OCI-LY1 (cell line): Measurements from ENCODE around the gene IRX4.

Experiments used
- H2AFZ ChIP-seq: fragments of 200-600 bp; sonication (generic), shearing (Covaris generic); 2 replicates; pipeline ENCODE4 v1.6.0; 2014; ENCODE audit warnings: antibody characterized with exemption, mild to moderate bottlenecking, low read length
- H3F3A ChIP-seq: fragments of 200-600 bp; sonication (generic), shearing (Covaris generic); 2 replicates; pipeline ENCODE4 v1.6.0; 2014; ENCODE audit warnings: mild to moderate bottlenecking, antibody characterized with exemption, low read length, moderate library complexity; ENCODE audit not compliant: insufficient read depth
- H3K27ac ChIP-seq: fragments of 200-600 bp; sonication (generic); 2 replicates; pipeline ENCODE4 v1.5.1; 2014; ENCODE audit warnings: low read length, mixed run types, mild to moderate bottlenecking, low read depth; ENCODE audit not compliant: poor library complexity, severe bottlenecking
- H3K27me3 ChIP-seq: fragments of 200-600 bp; sonication (generic); 2 replicates; pipeline ENCODE4 v1.6.0; 2014; ENCODE audit warnings: antibody characterized with exemption, mild to moderate bottlenecking, low read length, moderate library complexity; ENCODE audit not compliant: insufficient read depth
- H3K36me3 ChIP-seq: fragments of 200-600 bp; sonication (generic); 2 replicates; pipeline ENCODE4 v1.6.1; 2014; ENCODE audit warnings: mild to moderate bottlenecking, antibody characterized with exemption, low read length, moderate library complexity, mixed read lengths; ENCODE audit not compliant: insufficient read depth
- H3K4me1 ChIP-seq: fragments of 200-600 bp; sonication (generic); 2 replicates; pipeline ENCODE4 v1.5.1; 2014; ENCODE audit warnings: mild to moderate bottlenecking, low read length, moderate library complexity; ENCODE audit not compliant: insufficient read depth, severe bottlenecking
- H3K4me2 ChIP-seq: fragments of 200-600 bp; sonication (generic), shearing (Covaris generic); 2 replicates; pipeline ENCODE4 v1.6.1; 2014; ENCODE audit warnings: low read length
- H3K4me3 ChIP-seq: fragments of 200-600 bp; sonication (generic); 2 replicates; pipeline ENCODE4 v1.5.1; 2014; ENCODE audit warnings: low read length, low read depth, mild to moderate bottlenecking, mixed read lengths; ENCODE audit not compliant: poor library complexity, severe bottlenecking
- H3K79me2 ChIP-seq: fragments of 200-600 bp; shearing (Covaris generic); 2 replicates; pipeline ENCODE4 v1.6.1; 2016; ENCODE audit warnings: mixed run types, low read length, mixed read lengths; ENCODE audit not compliant: insufficient read depth
- H3K9ac ChIP-seq: fragments of 200-600 bp; sonication (generic), shearing (Covaris generic); 2 replicates; pipeline ENCODE4 v1.6.1; 2014; ENCODE audit warnings: mild to moderate bottlenecking, low read length, mixed read lengths
- H3K9me2 ChIP-seq: fragments of 200-600 bp; sonication (generic), shearing (Covaris generic); 2 replicates; pipeline ENCODE4 v1.6.1; 2014; ENCODE audit warnings: low read depth, mild to moderate bottlenecking, low read length, mixed read lengths
- H3K9me3 ChIP-seq: fragments of 200-600 bp; shearing (Covaris generic); 2 replicates; pipeline ENCODE4 v1.6.1; 2014; ENCODE audit warnings: low read length, mixed read lengths
- H4K20me1 ChIP-seq: fragments of 200-600 bp; sonication (generic), shearing (Covaris generic); 2 replicates; pipeline ENCODE4 v1.6.0; 2016; ENCODE audit warnings: mild to moderate bottlenecking, low read length; ENCODE audit not compliant: insufficient read depth
- EZH2 ChIP-seq: fragments of 200-600 bp; sonication (generic), shearing (Covaris generic); IDR thresholded peaks from 2 replicates; pipeline ENCODE4 v1.8.0; 2017; ENCODE audit warnings: borderline replicate concordance, mixed run types, mild to moderate bottlenecking, antibody characterized with exemption, low read length, moderate library complexity, mixed read lengths
- TF ChIP-seq, protein P1 (sequence below): fragments of 200-600 bp; sonication (generic), shearing (Covaris generic); IDR thresholded peaks from 2 replicates; pipeline ENCODE4 v1.5.1; 2017; ENCODE audit warnings: mild to moderate bottlenecking, antibody characterized with exemption, low read length, moderate library complexity, mixed read lengths

Gene IRX4

GRCh38 chr5:1832511-1833250, 50.0 kb downstream of the IRX4 start:
- Histone ChIP-seq H3K4me2 (no peak overlapping the region), H3K27me3 (no peaks in the 10 kb centered on the region), H4K20me1 (no peaks in the 10 kb centered on the region), H3K36me3 (peaks cover 4% of the 10 kb centered on the region; the same call in 1 of the 2 replicates), H3F3A (no peaks in the 10 kb centered on the region), H3K9me2 (no peaks in the 10 kb centered on the region), H3K4me3 (no peak overlapping the region), H3K9me3 (no peaks in the 10 kb centered on the region), H3K79me2 (no peaks in the 10 kb centered on the region), H3K9ac (no peak overlapping the region), H3K27ac (peak overlapping the region; percentile 2), H3K4me1 (peaks cover 14% of the 10 kb centered on the region), H2AFZ (no peak overlapping the region)
- TF ChIP-seq EZH2 = no peak
- TF ChIP-seq, protein P1, sequence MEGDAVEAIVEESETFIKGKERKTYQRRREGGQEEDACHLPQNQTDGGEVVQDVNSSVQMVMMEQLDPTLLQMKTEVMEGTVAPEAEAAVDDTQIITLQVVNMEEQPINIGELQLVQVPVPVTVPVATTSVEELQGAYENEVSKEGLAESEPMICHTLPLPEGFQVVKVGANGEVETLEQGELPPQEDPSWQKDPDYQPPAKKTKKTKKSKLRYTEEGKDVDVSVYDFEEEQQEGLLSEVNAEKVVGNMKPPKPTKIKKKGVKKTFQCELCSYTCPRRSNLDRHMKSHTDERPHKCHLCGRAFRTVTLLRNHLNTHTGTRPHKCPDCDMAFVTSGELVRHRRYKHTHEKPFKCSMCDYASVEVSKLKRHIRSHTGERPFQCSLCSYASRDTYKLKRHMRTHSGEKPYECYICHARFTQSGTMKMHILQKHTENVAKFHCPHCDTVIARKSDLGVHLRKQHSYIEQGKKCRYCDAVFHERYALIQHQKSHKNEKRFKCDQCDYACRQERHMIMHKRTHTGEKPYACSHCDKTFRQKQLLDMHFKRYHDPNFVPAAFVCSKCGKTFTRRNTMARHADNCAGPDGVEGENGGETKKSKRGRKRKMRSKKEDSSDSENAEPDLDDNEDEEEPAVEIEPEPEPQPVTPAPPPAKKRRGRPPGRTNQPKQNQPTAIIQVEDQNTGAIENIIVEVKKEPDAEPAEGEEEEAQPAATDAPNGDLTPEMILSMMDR = no peak

GRCh38 chr5:1831677-1832313, 50.9 kb downstream of the IRX4 start:
- H4K20me1 ChIP-seq = no peaks in the 10 kb centered on the region
- peaks cover 14% of the 10 kb centered on the region for H3K4me1 ChIP-seq
- H3K9me3 ChIP-seq = no peaks in the 10 kb centered on the region
- H3K4me2 ChIP-seq = no peak overlapping the region
- H2AFZ ChIP-seq = no peak overlapping the region
- no peaks in the 10 kb centered on the region for H3K27me3 ChIP-seq
- H3K4me3 ChIP-seq = no peak overlapping the region
- no peaks in the 10 kb centered on the region for H3K79me2 ChIP-seq
- no peaks in the 10 kb centered on the region for H3K9me2 ChIP-seq
- peak overlapping the region; percentile 2 for H3K27ac ChIP-seq
- no peaks in the 10 kb centered on the region for H3F3A ChIP-seq
- peaks cover 13% of the 10 kb centered on the region for H3K36me3 ChIP-seq
- TF ChIP-seq, protein P1 = no peak
- TF ChIP-seq EZH2 = no peak
- H3K9ac ChIP-seq = no peak overlapping the region

- H3K27ac ChIP-seq = no peak overlapping the region
- H3K9me2 ChIP-seq = no peaks in the 10 kb centered on the region
- TF ChIP-seq, protein P1 = no peak
- TF ChIP-seq EZH2 = no peak
- no peak overlapping the region for H2AFZ ChIP-seq
- no peaks in the 10 kb centered on the region for H3K27me3 ChIP-seq
- H3K9me3 ChIP-seq = no peaks in the 10 kb centered on the region
- peaks cover 14% of the 10 kb centered on the region for H3K4me1 ChIP-seq
- peaks cover 13% of the 10 kb centered on the region for H3K36me3 ChIP-seq
- H3K4me3 ChIP-seq = no peak overlapping the region
- no peak overlapping the region for H3K9ac ChIP-seq
- H3K4me2 ChIP-seq = no peak overlapping the region
- no peaks in the 10 kb centered on the region for H4K20me1 ChIP-seq
- no peaks in the 10 kb centered on the region for H3K79me2 ChIP-seq
- H3F3A ChIP-seq = no peaks in the 10 kb centered on the region
Measured at GRCh38 chr5:1831257-1831656, 51.5 kb downstream of the IRX4 start.
